ENCODE measurements around the gene EMP2. TPM values are rescaled to one million over a fixed set of nuclear protein-coding genes. Genes with fewer than 3 reads are reported as not detected.

The EMP2 gene
- total RNA-seq, 5 donors from 2014 or later (not counting 1 experiment from before 2014, with no cell fraction given): 0.30 to 0.98 (median 0.61) TPM; not detected in 2

DNA sequence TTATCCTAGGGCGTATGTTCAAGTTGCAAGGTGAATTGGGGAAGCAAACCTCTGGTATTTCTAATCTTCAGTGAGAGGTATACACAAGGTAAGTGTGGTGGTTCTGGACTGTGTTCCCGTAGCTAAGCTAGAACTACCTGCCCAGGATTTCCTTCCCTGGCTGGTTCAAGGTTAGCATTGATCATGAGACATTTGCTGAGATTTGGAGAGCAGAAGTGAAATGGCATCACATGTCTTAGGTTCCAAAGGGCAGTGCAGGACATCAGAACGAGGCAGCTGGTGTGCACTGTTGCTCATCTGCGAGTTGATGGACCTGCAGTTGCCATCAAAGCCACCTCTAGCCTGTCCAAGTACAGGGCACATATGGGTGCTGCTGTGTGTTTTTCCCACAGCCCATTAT is 95.2 kb downstream of the EMP2 start:
- peaks cover 12 to 17% of the 10 kb centered on the region in 2 donors for H3K36me3 ChIP-seq (ENCODE audit: control insufficient read depth in 2 of 2, extremely low read depth in 1 of 2, insufficient read depth in 1 of 2, low read length in 1 of 2)
- H3K4me3 ChIP-seq (ENCODE audit: control insufficient read depth in 1 of 2, extremely low read depth in 1 of 2, low read length in 1 of 2): no peak overlapping the region
- POLR2A ChIA-PET: no interaction called here
- Mint-ChIP-seq H3K9me3 (peaks cover 6 to 41% (median 25%) of the 10 kb centered on the region in 3 donors), H3K27ac (no peak overlapping the region), H3K27me3 (no peaks in the 10 kb centered on the region), H3K4me3 (no peak overlapping the region), H3K36me3 (peaks cover 36% of the 10 kb centered on the region), H3K4me1 (no peaks in the 10 kb centered on the region)
- no peak for DNase-seq
- no peaks in the 10 kb centered on the region for H3K4me1 ChIP-seq (ENCODE audit: control insufficient read depth in 1 of 2, extremely low read depth in 1 of 2, insufficient read depth in 2 of 2, low read length in 2 of 2)
- H3K27ac ChIP-seq (ENCODE audit: low read length): no peak overlapping the region
- CTCF ChIA-PET: no interaction called here
- WGBS (ENCODE audit: insufficient coverage): 100% methylated on average over 3 of the region's 4 CpGs
- ATAC-seq (replicated peaks in 1 of 4): no peak
- H3K9me3 ChIP-seq: peaks cover 5% of the 10 kb centered on the region
- H3K27me3 ChIP-seq (replicated peaks in 1 of 2; ENCODE audit: control insufficient read depth in 2 of 2, extremely low read depth in 1 of 2, insufficient read depth in 2 of 2, low read length in 1 of 2): no peaks in the 10 kb centered on the region

DNA sequence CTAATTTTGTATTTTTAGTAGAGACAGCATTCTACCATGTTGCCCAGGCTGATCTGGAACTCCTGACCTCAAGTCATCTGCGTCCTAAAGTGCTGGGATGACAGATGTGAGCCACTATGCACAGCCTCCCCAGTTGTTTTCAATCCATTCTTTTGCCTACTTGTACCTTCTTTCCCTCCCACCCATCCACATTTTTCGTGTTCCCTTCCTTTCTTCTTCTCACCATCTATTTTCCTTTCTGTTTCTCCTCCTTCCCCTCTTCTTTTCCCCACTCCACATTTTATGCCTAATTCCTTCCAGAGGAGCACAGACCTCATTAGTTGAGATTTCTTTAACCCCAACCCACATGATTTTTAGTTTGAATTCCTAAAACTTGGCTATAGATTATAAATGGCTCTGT is 100.2 kb downstream of the EMP2 start:
- Histone ChIP-seq H3K27me3 (replicated peaks in 1 of 2; ENCODE audit: control insufficient read depth in 2 of 2, extremely low read depth in 1 of 2, insufficient read depth in 2 of 2, low read length in 1 of 2) (no peaks in the 10 kb centered on the region), H3K36me3 (ENCODE audit: control insufficient read depth in 2 of 2, extremely low read depth in 1 of 2, insufficient read depth in 1 of 2, low read length in 1 of 2) (peaks cover 9 to 23% of the 10 kb centered on the region in 2 donors), H3K27ac (ENCODE audit: low read length) (no peak overlapping the region), H3K4me1 (ENCODE audit: control insufficient read depth in 1 of 2, extremely low read depth in 1 of 2, insufficient read depth in 2 of 2, low read length in 2 of 2) (no peaks in the 10 kb centered on the region), H3K9me3 (peaks cover 11% of the 10 kb centered on the region), H3K4me3 (ENCODE audit: control insufficient read depth in 1 of 2, extremely low read depth in 1 of 2, low read length in 1 of 2) (no peak overlapping the region)
- ChIA-PET POLR2A (no interaction called here), CTCF (interaction anchor here in 1 of 2 donors (0.6 kb wide), 1 partner anchor 223 kb away, joined by 3 read pairs; no protein-coding TSS in a partner anchor)
- Mint-ChIP-seq H3K36me3 (peaks cover 55% of the 10 kb centered on the region), H3K9me3 (peaks cover 0 to 34% (median 22%) of the 10 kb centered on the region in 3 donors), H3K27me3 (no peaks in the 10 kb centered on the region), H3K4me1 (no peaks in the 10 kb centered on the region), H3K27ac (no peak overlapping the region), H3K4me3 (no peak overlapping the region)
- DNase-seq (no peak), ATAC-seq (replicated peaks in 1 of 4) (no peak)
- 93% methylated on average over 2 of the region's 2 CpGs for WGBS (ENCODE audit: insufficient coverage)

Other genes with a start within 250 kb of the EMP2 start
- gene ATF7IP2, start 194.5 kb downstream of the EMP2 start, total RNA-seq: 10 to 100 TPM; 49.1 to 97.1 (median 56.7) TPM
- gene TEKT5, start 114.3 kb upstream of the EMP2 start, total RNA-seq: not detected
- gene NUBP1, start 163.2 kb upstream of the EMP2 start, total RNA-seq: 10 to 100 TPM; 17.5 to 29.4 (median 25.9) TPM
- gene TVP23A, start 238.2 kb upstream of the EMP2 start, total RNA-seq: under 1 TPM in 2 of 5 donors, not detected in 3; 0.13 to 0.50 TPM